Activated CD4-positive, alpha-beta T cell treated with anti-CD3 and anti-CD28 coated beads, Interleukin-2, amount 50 U/mL, for 4 hours (primary cell): ENCODE measurements around the gene PALLD.

Experiments
- DNase-seq, 2 experiments: peaks; one replicate each; pipeline ENCODE4 v3.0.0-alpha.2; 2020

The PALLD gene

GRCh38 chr4:168740691-168741090 is 243.8 kb downstream of the PALLD start:
- DNase-seq = no peak

GRCh38 chr4:168741281-168742173 is 244.7 kb downstream of the PALLD start:
- DNase-seq = no peak

DNA sequence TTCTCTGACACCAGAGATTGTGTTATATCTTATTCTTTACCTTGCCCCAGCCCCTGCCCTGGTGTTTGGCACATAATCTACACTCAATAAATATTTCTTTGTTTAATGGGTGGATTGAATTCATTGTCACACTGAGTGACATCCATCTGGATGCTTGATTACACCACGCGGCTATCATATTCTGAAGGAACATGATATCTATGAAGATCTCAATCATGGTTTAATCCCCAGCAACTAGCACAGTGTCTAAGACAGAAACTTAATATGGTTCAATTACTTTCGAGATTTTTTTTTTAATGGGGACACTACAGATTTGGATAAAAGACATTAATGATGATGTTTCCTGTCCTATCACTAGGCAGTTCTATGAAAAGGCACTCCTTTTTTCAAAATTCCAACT is 246.3 kb downstream of the PALLD start:
- DNase-seq = no peak

DNA sequence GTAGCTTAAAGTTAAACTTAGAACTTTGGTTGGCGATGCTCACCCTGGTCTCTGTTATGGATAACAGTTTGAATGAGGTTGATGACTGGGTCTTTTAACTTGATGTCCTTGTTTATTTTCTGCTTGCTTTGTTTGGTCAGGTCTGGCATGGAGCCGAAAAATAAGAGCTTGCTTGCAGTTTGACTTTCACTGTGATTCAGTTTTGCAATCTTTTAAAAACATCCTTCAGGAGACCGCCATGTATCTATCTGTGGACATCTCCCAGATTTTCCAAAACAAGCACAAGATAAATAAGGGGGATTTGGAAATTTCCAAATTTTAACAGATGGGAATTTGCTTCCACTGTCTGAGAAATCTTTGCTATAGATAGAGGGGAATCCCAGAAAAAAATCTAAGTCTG is 246.7 kb downstream of the PALLD start:
- no peak for DNase-seq

DNA sequence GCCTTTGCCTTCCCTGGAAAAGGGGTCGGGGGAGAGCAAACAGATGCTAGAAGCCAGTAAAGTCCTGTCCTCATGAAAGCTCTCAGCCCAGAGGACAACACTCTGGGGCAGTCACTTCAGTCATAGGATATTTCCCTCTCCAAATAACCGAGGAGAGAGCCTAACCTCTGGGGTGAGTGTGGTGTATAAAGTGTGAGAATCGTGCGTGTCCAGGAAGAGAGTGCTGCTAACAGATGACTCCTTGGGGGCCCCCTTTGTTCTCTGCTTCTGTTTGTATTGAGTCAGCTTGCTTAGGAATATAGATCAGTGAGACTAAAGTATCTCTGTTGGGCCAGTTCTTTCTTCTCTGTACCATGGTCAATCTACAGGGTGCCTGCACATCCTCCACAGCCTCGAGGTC is 247.2 kb downstream of the PALLD start:
- DNase-seq = no peak

GRCh38 chr4:168748807-168749206 is 252.0 kb downstream of the PALLD start:
- no peak for DNase-seq

DNA sequence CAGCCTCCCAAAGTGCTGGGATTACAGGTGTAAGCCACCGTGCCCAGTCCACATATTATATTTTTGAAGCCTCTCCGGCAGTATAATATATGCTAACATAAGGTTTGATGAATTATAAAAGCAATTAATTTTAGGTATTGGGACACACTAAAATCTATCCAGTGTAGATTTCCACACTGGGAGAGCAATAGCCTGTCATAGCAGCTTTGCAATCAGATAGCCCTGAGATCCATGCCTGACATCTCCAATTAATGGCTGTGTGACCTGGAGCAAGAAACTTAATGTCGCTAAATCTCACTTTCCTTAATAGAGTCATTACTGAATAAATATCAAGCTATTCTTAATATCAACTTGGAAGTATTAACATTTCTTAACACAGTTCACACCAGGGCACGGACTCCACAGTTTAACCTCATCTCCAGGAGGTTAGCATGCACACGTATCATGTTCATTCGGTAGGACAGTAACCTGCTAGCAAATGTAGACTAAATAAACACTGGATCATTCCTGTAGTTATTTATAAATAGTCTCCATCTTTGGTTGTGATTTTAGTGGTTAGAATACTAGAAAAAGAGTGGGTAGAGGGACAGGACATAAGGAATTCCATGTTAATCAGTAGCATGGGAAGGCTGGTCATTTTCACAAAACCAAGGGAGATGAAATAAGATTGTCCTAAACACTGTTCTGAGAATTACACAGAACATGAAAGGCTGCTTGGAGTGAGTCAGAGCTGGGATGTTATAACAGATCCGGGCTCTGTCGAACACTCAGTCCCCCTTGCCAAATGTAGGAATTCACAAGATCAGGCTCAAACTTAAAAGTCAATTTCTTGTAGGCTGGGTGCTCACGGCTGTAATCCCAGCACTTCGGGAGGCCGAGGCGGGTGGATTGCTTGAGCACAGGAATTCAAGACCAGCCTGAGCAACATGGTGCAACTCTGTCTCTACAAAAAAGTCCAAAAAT is 254.7 kb downstream of the PALLD start:
- DNase-seq = no peak

DNA sequence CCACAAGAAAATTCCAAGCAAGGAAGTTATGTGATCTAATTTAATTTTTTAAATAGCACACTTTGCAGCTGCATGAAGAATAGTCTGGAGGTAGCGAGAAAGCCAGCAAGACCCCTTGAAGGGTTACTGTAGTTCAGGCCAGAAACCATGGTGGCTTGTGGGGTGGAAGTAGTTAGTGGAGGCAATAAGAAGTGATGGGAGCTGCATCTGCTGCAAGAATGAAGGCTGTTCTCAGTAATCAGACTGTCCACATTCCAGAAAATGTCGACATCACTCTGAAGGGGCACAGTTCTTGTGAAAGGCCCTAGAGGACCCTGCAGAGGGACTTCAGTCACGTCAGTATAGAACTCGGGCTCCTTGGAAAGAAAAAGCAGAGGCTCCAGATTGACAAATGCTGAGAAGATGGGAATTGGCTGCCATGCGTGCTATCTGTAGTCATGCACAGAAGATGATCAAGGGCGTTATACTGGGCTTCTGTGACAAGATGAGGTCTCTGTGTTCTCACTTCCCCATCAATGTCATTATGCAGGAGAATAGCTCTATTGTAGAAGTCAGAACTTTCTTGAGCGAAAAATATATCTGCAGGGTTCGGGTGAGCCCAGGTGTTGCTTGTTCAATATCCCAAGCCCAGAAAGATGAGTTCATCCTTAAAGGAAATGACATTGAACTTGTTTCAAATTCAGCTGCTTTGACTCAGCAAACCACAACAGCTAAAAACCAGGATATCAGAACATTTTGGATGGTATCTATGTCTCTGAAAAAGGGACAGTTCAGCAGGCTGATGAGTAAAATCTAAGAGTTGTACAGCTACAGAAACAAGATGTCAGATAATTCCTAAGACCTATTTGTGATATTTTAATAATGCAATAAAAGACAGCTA is 259.0 kb downstream of the PALLD start:
- no peak for DNase-seq

GRCh38 chr4:168757500-168757899 is 260.6 kb downstream of the PALLD start:
- DNase-seq = no peak

- DNase-seq = no peak
These were observed 261.6 kb downstream of the PALLD start for GRCh38 chr4:168758351-168758876.

- DNase-seq = no peak
These were observed 262.5 kb downstream of the PALLD start for GRCh38 chr4:168759321-168759720.

GRCh38 chr4:168759959-168760527 is 263.2 kb downstream of the PALLD start:
- no peak for DNase-seq

- no peak for DNase-seq
These were observed 264.2 kb downstream of the PALLD start for GRCh38 chr4:168761066-168761465.

DNA sequence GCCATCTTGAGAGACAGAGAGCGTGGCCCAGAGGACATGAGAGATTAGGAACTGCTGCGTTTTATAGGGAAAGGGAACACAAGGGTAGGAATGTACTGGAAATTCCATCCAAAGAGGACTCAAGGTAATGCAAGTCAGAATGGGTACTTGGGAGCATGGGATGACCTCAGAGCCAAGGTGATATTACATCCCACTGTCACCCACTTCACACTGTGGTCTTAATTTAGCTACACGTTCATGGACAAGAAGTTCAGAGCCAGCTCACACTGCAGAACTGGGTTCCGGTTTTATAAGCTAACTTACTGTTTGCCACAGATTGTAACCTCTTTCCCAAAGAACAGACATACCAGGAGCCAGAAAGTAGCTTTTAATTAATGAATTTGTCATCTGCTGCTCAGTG is 268.5 kb downstream of the PALLD start:
- no peak for DNase-seq

GRCh38 chr4:168765726-168766125 is 268.9 kb downstream of the PALLD start:
- no peak for DNase-seq

GRCh38 chr4:168766604-168767316 is 269.9 kb downstream of the PALLD start:
- no peak for DNase-seq

- no peak for DNase-seq
These were observed 272.6 kb downstream of the PALLD start for GRCh38 chr4:168769416-168769815.

DNA sequence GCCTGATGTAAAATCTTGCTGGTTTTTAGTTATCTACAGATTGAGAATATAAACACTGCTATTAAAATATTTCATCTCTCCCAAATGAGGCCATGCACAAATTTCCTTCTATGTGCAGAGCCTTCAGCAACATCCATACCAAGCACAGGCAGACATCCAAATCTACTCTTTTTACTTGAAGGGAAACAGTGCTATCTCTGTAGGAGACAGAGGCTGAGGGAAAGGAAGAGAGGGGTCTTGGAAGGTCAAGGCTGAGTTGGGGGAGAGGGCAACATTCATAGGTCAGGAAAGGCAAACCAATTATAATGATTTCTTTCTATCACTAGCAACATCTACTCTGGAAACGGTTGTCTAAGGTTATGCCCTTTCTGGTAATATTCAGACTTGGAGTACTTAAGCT is 273.0 kb downstream of the PALLD start:
- no peak for DNase-seq

GRCh38 chr4:168771251-168771650 is 274.4 kb downstream of the PALLD start:
- DNase-seq = no peak

DNA sequence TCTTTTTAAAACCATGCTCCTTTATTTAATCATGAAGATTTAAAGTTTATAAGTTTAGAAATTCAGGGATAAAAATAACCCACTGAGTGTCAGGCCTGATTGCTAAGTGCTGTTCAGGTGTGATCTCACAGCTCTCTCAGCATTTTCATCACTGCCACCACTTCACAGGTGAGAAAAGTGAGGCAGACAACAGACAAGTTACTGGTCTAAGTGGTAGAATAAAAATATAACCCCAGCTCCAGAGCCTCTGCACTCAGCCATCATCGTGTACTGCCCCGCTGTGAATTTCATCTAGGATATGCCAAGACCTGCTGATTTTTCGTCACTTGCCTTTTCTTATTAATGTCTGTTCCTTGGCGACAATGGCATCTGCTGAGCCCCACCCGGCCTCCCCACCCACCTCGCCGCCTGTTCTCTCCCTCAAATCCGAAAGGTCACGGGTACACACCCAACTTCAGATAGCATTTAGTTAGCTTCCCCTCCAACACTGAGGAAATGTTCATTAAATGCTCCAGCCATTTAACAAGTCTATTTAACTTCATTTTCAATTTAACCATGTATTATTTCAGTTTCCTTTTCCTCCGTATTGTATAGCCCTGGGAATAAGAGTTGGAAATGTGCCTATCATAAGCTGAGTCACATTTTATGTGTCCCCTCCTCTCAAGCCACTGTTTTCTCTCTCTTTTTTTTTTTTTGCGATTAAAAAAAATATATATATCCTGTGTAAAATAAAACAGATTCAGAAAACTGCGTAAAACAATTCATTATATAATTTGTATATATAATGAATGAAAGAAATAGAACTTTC is 276.7 kb downstream of the PALLD start:
- DNase-seq = no peak

DNA sequence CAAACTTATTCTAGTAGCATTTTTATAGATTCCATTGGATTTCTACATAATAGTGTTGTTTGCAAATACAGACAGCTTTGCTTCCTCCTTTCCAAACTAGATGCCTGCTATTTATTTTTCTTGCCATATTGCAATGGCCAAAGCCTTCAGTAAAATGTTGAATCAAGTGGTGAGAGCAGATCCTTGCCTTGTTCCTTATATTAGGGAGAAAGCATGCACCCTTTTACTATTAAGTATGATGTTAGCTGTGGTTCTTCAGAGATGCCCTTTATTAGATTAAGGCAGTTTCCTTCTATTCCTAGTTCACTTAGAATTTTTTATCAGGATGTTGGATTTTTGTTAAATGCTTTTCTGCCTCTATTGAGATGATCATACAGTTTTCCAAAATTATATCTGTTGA is 279.5 kb downstream of the PALLD start:
- DNase-seq = no peak
